Subcutaneous abdominal adipose tissue (tissue), 5 donors: ENCODE data around the gene XPNPEP1.

Experiments
- H3K27ac ChIP-seq: one replicate; pipeline ENCODE4 v1.7.0; 2013; ENCODE audit warnings: low read depth, mild to moderate bottlenecking, inconsistent platforms, low read length, moderate library complexity
- H3K27me3 ChIP-seq, 5 donors: one replicate each; pipeline ENCODE4 v1.7.0; 2013; ENCODE audit warnings: low read length in 5 of 5, inconsistent platforms in 1 of 5; ENCODE audit not compliant: control insufficient read depth in 5 of 5, insufficient read depth in 4 of 5
- H3K36me3 ChIP-seq, 5 donors: one replicate each; pipeline ENCODE4 v1.7.0; 2013; ENCODE audit warnings: low read length in 5 of 5; ENCODE audit not compliant: control insufficient read depth in 5 of 5, insufficient read depth in 5 of 5
- H3K4me1 ChIP-seq, 5 donors: one replicate each; pipeline ENCODE4 v1.7.0; 2013; ENCODE audit warnings: low read length in 5 of 5, mild to moderate bottlenecking in 3 of 5, moderate library complexity in 1 of 5; ENCODE audit not compliant: control insufficient read depth in 5 of 5, insufficient read depth in 5 of 5
- H3K4me3 ChIP-seq, 5 donors: one replicate each; pipeline ENCODE4 v1.7.0; 2013; ENCODE audit warnings: low read length in 5 of 5, low read depth in 1 of 5
- H3K9ac ChIP-seq, 5 donors: one replicate each; pipeline ENCODE4 v1.7.0; 2013; ENCODE audit warnings: low read length in 5 of 5, mild to moderate bottlenecking in 4 of 5, moderate library complexity in 3 of 5
- H3K9me3 ChIP-seq, 5 donors: one replicate each; pipeline ENCODE4 v1.7.0; 2013; ENCODE audit warnings: low read length in 5 of 5; ENCODE audit not compliant: control insufficient read depth in 5 of 5
- donor health status: healthy.
- donor health status: healthy.
- donor health status: healthy.
- donor health status: healthy.
- donor health status: healthy.

Gene XPNPEP1

DNA sequence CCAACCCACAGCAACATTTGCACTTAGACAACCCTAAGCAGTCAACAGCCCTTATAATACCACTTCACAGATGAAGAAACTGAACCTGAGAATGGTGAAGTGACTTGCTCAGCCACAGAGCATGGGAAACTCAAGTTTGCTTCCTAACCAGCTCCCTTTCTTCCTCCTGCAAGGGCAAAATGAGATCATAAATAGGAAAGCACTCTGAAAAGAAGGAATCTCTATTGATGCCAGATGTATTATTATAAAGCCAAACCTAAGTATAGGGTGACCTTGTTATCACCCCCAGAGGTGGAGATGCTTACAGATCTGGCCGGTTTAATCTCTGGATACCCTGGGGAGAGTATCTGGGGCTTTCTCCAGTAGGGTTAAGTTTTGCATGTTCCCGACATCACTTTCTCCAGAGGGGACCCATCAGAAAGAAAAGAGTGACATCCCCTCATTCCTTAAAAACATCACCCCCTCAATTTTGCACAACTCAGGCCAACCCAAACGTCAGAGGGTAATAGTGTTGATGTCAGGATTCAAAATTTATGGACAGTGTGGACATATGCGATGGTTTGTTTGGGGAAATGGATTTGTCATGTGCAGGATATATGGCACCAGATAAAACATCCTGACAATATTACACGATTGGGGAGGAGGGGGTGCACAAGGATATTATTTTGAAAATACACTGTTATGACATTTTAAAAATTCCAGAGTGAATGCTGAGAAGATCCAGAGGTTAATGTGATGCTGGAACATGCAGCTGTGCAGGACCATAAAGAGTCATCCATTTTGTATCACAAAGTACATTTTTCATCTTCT is 24.0 kb upstream of the XPNPEP1 start:
- no peak overlapping the region for H3K27ac ChIP-seq
- no peak overlapping the region for H3K9ac ChIP-seq

DNA sequence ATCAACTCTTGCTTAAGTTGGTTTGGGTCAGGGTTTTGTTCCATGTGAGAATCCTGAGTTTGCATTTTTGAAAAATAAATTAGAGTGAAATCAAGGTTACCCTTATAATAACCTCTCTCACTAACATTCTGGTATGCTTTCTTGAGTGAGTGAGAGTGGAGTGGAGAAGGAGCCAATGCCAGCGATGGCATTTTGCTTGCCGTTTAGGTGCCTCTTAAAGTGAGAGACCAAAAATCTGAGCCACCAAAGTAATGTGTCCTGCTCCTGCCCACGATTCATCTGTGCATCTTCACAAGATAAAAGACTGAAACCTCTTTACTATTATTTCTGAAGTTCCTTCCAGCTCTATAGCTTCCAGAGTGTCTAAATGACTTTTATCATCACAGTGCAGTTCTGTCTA is 23.4 kb upstream of the XPNPEP1 start:
- peaks cover under 1 to 2% (median under 1%) of the 10 kb centered on the region in 5 donors for H3K4me1 ChIP-seq
- H3K9me3 ChIP-seq = no peaks in the 10 kb centered on the region
- H3K9ac ChIP-seq = no peak overlapping the region
- H3K27ac ChIP-seq = no peak overlapping the region
- no peaks in the 10 kb centered on the region for H3K36me3 ChIP-seq
- no peak overlapping the region for H3K4me3 ChIP-seq
- peaks cover 0 to 2% (median 0%) of the 10 kb centered on the region in 5 donors for H3K27me3 ChIP-seq

More for the DNA sequence above, 24.0 kb upstream of the XPNPEP1 start:
- H3K4me3 ChIP-seq = no peak overlapping the region
- no peaks in the 10 kb centered on the region for H3K4me1 ChIP-seq
- H3K9me3 ChIP-seq = no peaks in the 10 kb centered on the region
- no peaks in the 10 kb centered on the region for H3K36me3 ChIP-seq
- peaks cover 0 to 2% (median 0%) of the 10 kb centered on the region in 5 donors for H3K27me3 ChIP-seq

DNA sequence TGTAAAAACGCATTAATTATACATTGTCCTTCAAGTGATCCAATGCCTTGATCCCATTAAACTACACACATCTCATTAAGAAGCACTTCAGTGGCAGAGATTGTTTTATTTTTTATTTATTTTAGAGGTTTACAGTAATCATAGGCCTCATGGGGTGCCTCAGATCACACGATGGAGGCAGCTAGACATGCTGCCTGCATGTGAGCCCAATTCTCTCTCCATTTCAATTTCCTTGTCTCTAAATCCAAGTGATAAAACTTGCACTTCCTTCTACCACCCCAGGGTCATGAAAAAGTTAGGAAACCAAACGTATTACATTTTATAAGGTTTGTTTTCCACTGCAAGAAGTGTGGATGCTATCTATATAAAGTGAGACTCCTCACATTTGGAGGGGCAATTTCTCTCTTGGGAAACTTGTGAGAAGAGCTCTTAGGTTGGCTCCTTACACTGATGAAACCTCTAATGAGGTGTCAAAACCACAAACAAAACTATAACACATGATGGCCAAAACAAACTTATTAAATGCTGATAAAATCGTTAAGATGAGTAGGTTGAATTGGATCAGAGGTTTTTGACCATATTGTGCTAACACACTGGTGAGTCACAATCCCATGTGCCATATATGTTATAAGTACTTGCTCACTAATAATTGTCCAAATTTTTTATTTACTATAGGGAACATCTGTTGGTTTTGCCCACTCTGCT is 22.3 kb upstream of the XPNPEP1 start:
- Histone ChIP-seq H3K4me1 (peaks cover 5 to 8% (median 7%) of the 10 kb centered on the region in 5 donors), H3K27ac (no peak overlapping the region), H3K4me3 (no peak overlapping the region), H3K27me3 (peaks cover 0 to 2% (median 0%) of the 10 kb centered on the region in 5 donors), H3K9me3 (no peaks in the 10 kb centered on the region), H3K9ac (no peak overlapping the region), H3K36me3 (no peaks in the 10 kb centered on the region)

DNA sequence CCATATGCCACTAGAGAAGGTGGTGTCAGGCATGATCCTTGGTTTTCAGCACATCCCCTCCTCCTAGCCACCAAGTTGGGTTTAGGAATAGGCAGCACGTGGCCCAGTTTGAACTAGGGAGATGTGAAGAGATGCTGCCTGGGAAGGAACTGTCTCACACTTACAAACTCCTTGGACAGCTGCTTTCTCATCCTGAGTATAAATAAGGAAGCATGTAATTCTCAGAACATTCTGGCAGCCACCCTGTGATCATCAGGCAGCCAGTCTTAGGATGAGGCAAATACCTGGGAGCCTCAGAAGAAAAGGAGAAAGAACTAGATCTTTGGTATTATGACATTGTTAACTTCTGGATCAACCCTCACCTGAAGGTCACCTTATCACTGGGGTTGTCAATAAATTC is 21.3 kb upstream of the XPNPEP1 start:
- H3K36me3 ChIP-seq = no peaks in the 10 kb centered on the region

GRCh38 chr10:109941236-109941862 is 18.0 kb upstream of the XPNPEP1 start:
- Histone ChIP-seq H3K9me3 (no peaks in the 10 kb centered on the region), H3K27ac (no peak overlapping the region), H3K36me3 (no peaks in the 10 kb centered on the region), H3K4me1 (peaks cover 5 to 8% (median 7%) of the 10 kb centered on the region in 5 donors), H3K4me3 (no peak overlapping the region), H3K27me3 (no peaks in the 10 kb centered on the region), H3K9ac (no peak overlapping the region)

More for the DNA sequence above, 21.3 kb upstream of the XPNPEP1 start:
- Histone ChIP-seq H3K27me3 (peaks cover 0 to 2% (median 0%) of the 10 kb centered on the region in 5 donors), H3K4me3 (no peak overlapping the region), H3K9me3 (no peaks in the 10 kb centered on the region), H3K27ac (no peak overlapping the region), H3K9ac (no peak overlapping the region), H3K4me1 (peaks cover 5 to 8% (median 7%) of the 10 kb centered on the region in 5 donors)

GRCh38 chr10:109940553-109940952 is 17.2 kb upstream of the XPNPEP1 start:
- H3K27ac ChIP-seq = no peak overlapping the region
- H3K36me3 ChIP-seq = no peaks in the 10 kb centered on the region

DNA sequence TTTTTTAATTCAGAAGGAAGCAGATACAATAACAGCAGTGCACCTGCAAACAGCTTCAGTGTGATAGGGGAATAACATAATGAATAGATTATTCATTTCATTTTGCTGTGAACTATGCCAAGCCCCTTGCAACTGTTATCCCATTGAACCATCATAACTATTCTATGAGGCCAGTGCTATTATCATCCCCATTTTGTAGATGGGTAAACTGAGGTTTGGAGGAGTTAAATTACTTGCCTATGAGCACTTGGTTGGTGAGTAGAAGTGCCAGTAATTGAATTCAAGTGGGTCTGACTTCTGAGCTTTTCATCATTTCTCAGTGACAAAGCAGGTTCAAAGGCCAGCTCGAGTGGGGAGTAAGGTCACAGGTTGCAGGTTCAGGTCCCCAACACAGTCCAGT is 16.8 kb upstream of the XPNPEP1 start:
- Histone ChIP-seq H3K4me3 (no peak overlapping the region), H3K9me3 (no peaks in the 10 kb centered on the region), H3K36me3 (no peaks in the 10 kb centered on the region), H3K4me1 (peaks cover 5 to 11% (median 8%) of the 10 kb centered on the region in 5 donors), H3K27ac (no peak overlapping the region), H3K27me3 (no peaks in the 10 kb centered on the region), H3K9ac (no peak overlapping the region)

More at GRCh38 chr10:109940553-109940952, 17.2 kb upstream of the XPNPEP1 start:
- Histone ChIP-seq H3K4me3 (no peak overlapping the region), H3K9ac (no peak overlapping the region), H3K27me3 (no peaks in the 10 kb centered on the region), H3K4me1 (peaks cover 5 to 8% (median 7%) of the 10 kb centered on the region in 5 donors), H3K9me3 (no peaks in the 10 kb centered on the region)

DNA sequence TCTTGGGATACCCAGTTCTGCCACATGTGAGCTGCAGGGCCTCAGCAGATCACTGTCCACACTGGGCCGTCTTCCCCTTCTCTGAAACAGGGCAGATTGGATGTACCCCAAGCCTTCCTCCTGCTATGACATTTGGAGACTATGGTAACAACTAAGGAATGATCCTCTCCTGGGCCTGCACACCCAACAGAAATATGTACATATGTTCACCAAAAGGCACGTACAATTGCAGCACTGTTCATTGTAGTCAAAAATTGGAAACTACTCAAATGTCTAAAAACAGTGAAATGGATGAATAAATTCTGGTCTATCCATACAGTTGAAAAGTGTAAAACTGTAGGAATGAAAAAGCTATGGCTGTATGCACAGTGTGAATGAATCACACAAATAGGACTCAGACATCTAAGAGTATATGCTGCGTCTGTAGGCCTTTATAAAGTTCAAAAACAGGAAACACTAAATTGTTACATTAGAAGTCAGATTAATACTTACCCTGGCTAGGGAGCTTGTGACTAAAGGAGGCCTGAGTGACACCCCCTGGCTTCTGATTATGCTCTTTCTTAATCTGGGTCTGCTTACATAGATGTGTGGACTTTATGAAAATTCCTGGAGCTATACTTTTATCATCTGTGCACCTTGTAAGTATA is 16.1 kb upstream of the XPNPEP1 start:
- Histone ChIP-seq H3K27ac (no peak overlapping the region), H3K4me1 (peaks cover 7 to 18% (median 12%) of the 10 kb centered on the region in 5 donors), H3K9me3 (no peaks in the 10 kb centered on the region), H3K36me3 (no peaks in the 10 kb centered on the region), H3K27me3 (no peaks in the 10 kb centered on the region), H3K9ac (no peak overlapping the region), H3K4me3 (no peak overlapping the region)

DNA sequence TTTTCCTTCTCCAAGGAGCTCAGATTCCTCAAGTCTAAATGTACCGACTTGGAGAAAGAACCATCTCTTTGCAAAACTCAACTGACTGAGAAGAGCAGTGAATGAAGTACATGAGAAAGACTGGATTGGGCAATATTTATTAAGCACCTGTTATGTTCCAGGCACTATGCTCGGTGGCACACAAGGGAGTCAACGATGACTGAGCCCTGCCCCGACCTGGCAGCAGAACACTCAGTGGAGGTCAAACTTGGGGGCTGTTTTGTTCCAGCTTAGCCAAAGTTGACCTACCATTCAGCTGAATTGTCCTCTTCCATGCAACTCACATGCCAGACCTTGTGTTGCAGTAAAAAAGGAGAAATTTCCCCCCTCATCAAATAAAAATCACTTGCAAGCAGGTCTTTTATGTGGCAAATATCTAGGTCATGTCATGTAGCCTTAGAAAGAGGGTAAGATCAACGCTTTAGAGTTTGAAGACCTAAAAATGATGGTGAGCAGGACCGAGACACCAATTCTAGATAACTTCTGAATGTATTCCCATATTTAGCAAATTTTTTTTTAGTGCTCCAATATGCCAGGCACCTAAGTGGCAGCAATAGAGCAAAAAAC is 14.3 kb upstream of the XPNPEP1 start:
- Histone ChIP-seq H3K9me3 (no peaks in the 10 kb centered on the region), H3K4me3 (no peak overlapping the region), H3K36me3 (no peaks in the 10 kb centered on the region), H3K27ac (no peak overlapping the region), H3K4me1 (peaks cover 13 to 26% (median 20%) of the 10 kb centered on the region in 5 donors), H3K9ac (no peak overlapping the region), H3K27me3 (no peaks in the 10 kb centered on the region)
